ENCODE measurements around the gene PC.

PC gene

GRCh38 chr11:66881927-66882452 lies 76.2 kb downstream of the PC start:
- no peak for DNase-seq (ENCODE audit: low spot score)
- TF ChIP-seq CTCF (IDR thresholded peaks at IDR 0.05; ENCODE audit: extremely low read depth, missing control alignments): no peak

GRCh38 chr11:66881451-66881835 lies 76.7 kb downstream of the PC start:
- no peak for DNase-seq (ENCODE audit: low spot score)
- TF ChIP-seq CTCF (IDR thresholded peaks at IDR 0.05; ENCODE audit: extremely low read depth, missing control alignments): no peak

GRCh38 chr11:66880496-66881450 lies 77.4 kb downstream of the PC start:
- DNase-seq (ENCODE audit: low spot score): no peak
- no peak for TF ChIP-seq CTCF (IDR thresholded peaks at IDR 0.05; ENCODE audit: extremely low read depth, missing control alignments)

GRCh38 chr11:66879999-66880398 lies 78.2 kb downstream of the PC start:
- DNase-seq (ENCODE audit: low spot score): no peak
- no peak for TF ChIP-seq CTCF (IDR thresholded peaks at IDR 0.05; ENCODE audit: extremely low read depth, missing control alignments)

- TF ChIP-seq CTCF (IDR thresholded peaks at IDR 0.05; ENCODE audit: extremely low read depth, missing control alignments): no peak
Observed at GRCh38 chr11:66879583-66879982, 78.6 kb downstream of the PC start.

GRCh38 chr11:66879000-66879399 lies 79.2 kb downstream of the PC start:
- TF ChIP-seq CTCF (IDR thresholded peaks at IDR 0.05; ENCODE audit: extremely low read depth, missing control alignments): no peak
- DNase-seq (ENCODE audit: low spot score): no peak

More at GRCh38 chr11:66879583-66879982, 78.6 kb downstream of the PC start:
- DNase-seq (ENCODE audit: low spot score): no peak

GRCh38 chr11:66878474-66878873 lies 79.7 kb downstream of the PC start:
- no peak for DNase-seq (ENCODE audit: low spot score)
- TF ChIP-seq CTCF (IDR thresholded peaks at IDR 0.05; ENCODE audit: extremely low read depth, missing control alignments): no peak

Data from GM20000 (cell line).